Measurements from ENCODE around the gene LAMA4.
"Not testable (repeated sequence)": the region's sequence is repeated elsewhere in the genome, so short reads cannot be mapped to it uniquely, and the experiment has no call there.

LAMA4 gene

GRCh38 chr6:112153926-112154607 is 100.3 kb downstream of the LAMA4 start:
- DNase-seq (ENCODE audit: low read depth in 2 of 2) = no peak

GRCh38 chr6:112150363-112150762 is 104.0 kb downstream of the LAMA4 start:
- no peak for DNase-seq (ENCODE audit: low read depth in 2 of 2)

- DNase-seq (ENCODE audit: low read depth in 2 of 2) = no peak
Observed at GRCh38 chr6:112149719-112150263, 104.6 kb downstream of the LAMA4 start.

- DNase-seq (ENCODE audit: low read depth in 2 of 2) = no peak
Observed at GRCh38 chr6:112149236-112149635, 105.1 kb downstream of the LAMA4 start.

GRCh38 chr6:112148103-112148502 is 106.3 kb downstream of the LAMA4 start:
- no peak for DNase-seq (ENCODE audit: low read depth in 2 of 2)

- no peak for DNase-seq (ENCODE audit: low read depth in 2 of 2)
Observed at GRCh38 chr6:112145080-112145573, 109.2 kb downstream of the LAMA4 start.

- no peak for DNase-seq (ENCODE audit: low read depth in 2 of 2)
Observed at GRCh38 chr6:112144145-112144926, 110.0 kb downstream of the LAMA4 start.

- DNase-seq (ENCODE audit: low read depth in 2 of 2) = no peak
Observed at GRCh38 chr6:112141707-112142106, 112.7 kb downstream of the LAMA4 start.

- no peak for DNase-seq (ENCODE audit: low read depth in 2 of 2)
Observed at GRCh38 chr6:112139052-112139451, 115.3 kb downstream of the LAMA4 start.

GRCh38 chr6:112130878-112131277 is 123.5 kb downstream of the LAMA4 start:
- no peak for DNase-seq (ENCODE audit: low read depth in 2 of 2)

GRCh38 chr6:112128208-112128607 is 126.2 kb downstream of the LAMA4 start:
- no peak for DNase-seq (ENCODE audit: low read depth in 2 of 2)

GRCh38 chr6:112123982-112124381 is 130.4 kb downstream of the LAMA4 start:
- DNase-seq (ENCODE audit: low read depth in 2 of 2) = no peak

GRCh38 chr6:112122756-112123155 is 131.6 kb downstream of the LAMA4 start:
- no peak for DNase-seq (ENCODE audit: low read depth in 2 of 2)

GRCh38 chr6:112118034-112118433 is 136.3 kb downstream of the LAMA4 start:
- DNase-seq (ENCODE audit: low read depth in 2 of 2) = no peak

GRCh38 chr6:112117554-112117953 is 136.8 kb downstream of the LAMA4 start:
- no peak for DNase-seq (ENCODE audit: low read depth in 2 of 2)

- no peak for DNase-seq (ENCODE audit: low read depth in 2 of 2)
Observed at GRCh38 chr6:112116221-112116620, 138.1 kb downstream of the LAMA4 start.

- DNase-seq (ENCODE audit: low read depth in 2 of 2) = no peak
Observed at GRCh38 chr6:112114577-112115223, 139.7 kb downstream of the LAMA4 start.

GRCh38 chr6:112113918-112114317 is 140.4 kb downstream of the LAMA4 start:
- no peak for DNase-seq (ENCODE audit: low read depth in 2 of 2)

- no peak for DNase-seq (ENCODE audit: low read depth in 2 of 2)
Observed at GRCh38 chr6:112113431-112113830, 140.9 kb downstream of the LAMA4 start.

- no peak for DNase-seq (ENCODE audit: low read depth in 2 of 2)
Observed at GRCh38 chr6:112109262-112109661, 145.1 kb downstream of the LAMA4 start.

GRCh38 chr6:112106562-112106961 is 147.8 kb downstream of the LAMA4 start:
- DNase-seq (ENCODE audit: low read depth in 2 of 2) = no peak

GRCh38 chr6:112106026-112106425 is 148.3 kb downstream of the LAMA4 start:
- DNase-seq (ENCODE audit: low read depth in 2 of 2) = not testable (repeated sequence)
